IMR-90 (cell line): ENCODE data around the gene EIF2A. TPM values are rescaled to one million over a fixed set of nuclear protein-coding genes. Genes with fewer than 3 reads are reported as not detected.
A peak's percentile ranks its signal among the peaks of the same experiment; 100 is the strongest.

ENCODE experiments used
- ATAC-seq: fragments of 200-7000 bp; cut with Tn5 transposase; 2 replicates; pipeline ENCODE4 v1.9.1; 2020; ENCODE audit warnings: low read depth, mild to moderate bottlenecking, moderate library complexity
- BruUV-seq: library from RNA; stranded (reverse); fragments of 400-500 nt; replicated peaks from 2 replicates; lab custom pipeline; 2021; lab: Mats Ljungman, UMichigan
- CTCF ChIA-PET: fragments of 300-600 bp; formaldehyde crosslinking; extraction: SDS; loops from one replicate; lab custom pipeline; 2021; ENCODE audit warnings: antibody characterized with exemption; lab: Yijun Ruan, JAX
- POLR2A ChIA-PET: fragments of 300-600 bp; sonication (Branson Sonifier 250); formaldehyde crosslinking; loops from one replicate; lab custom pipeline; 2022; ENCODE audit warnings: antibody characterized with exemption; ENCODE audit not compliant: unreplicated experiment; lab: Charles Lee
- DNase-seq: peaks from one replicate; pipeline ENCODE4 v3.0.0; 2013
- H2AFZ ChIP-seq: replicated peaks from 2 replicates; pipeline ENCODE3; 2013; ENCODE audit warnings: low read length, mild to moderate bottlenecking; ENCODE audit not compliant: poor library complexity
- H2AK5ac ChIP-seq: 2 replicates; pipeline ENCODE4 v1.6.1; 2013; ENCODE audit warnings: low read depth, low read length, inconsistent platforms
- H2AK9ac ChIP-seq: replicated peaks from 2 replicates; pipeline ENCODE3; 2013; ENCODE audit warnings: mild to moderate bottlenecking, low read depth, low read length, moderate library complexity; ENCODE audit not compliant: poor library complexity
- H2BK120ac ChIP-seq: 2 replicates; pipeline ENCODE4 v1.6.1; 2013; ENCODE audit warnings: low read depth, low read length, inconsistent platforms
- H2BK15ac ChIP-seq: 3 replicates; pipeline ENCODE4 v1.6.1; 2013; ENCODE audit warnings: low read depth, low read length, inconsistent platforms
- H2BK20ac ChIP-seq: 2 replicates; pipeline ENCODE4 v1.6.1; 2013; ENCODE audit warnings: low read depth, mild to moderate bottlenecking, inconsistent platforms, low read length, moderate library complexity
- H2BK5ac ChIP-seq: 2 replicates; pipeline ENCODE4 v1.6.1; 2013; ENCODE audit warnings: mild to moderate bottlenecking, low read depth, low read length, inconsistent platforms; ENCODE audit not compliant: poor library complexity, severe bottlenecking
- H3K14ac ChIP-seq: replicated peaks from 2 replicates; pipeline ENCODE4 v1.6.1; 2013; ENCODE audit warnings: low read depth, low read length, inconsistent platforms
- H3K18ac ChIP-seq: 2 replicates; pipeline ENCODE4 v1.6.1; 2013; ENCODE audit warnings: low read depth, low read length, control low read depth
- H3K23ac ChIP-seq: 2 replicates; pipeline ENCODE4 v1.6.1; 2013; ENCODE audit warnings: low read depth, low read length, inconsistent platforms
- H3K27ac ChIP-seq: 2 replicates; pipeline ENCODE4 v1.5.1; 2013; ENCODE audit warnings: mild to moderate bottlenecking, control low read depth, low read length; ENCODE audit not compliant: insufficient read depth
- H3K27me3 ChIP-seq: 2 replicates; pipeline ENCODE4 v1.6.1; 2013; ENCODE audit warnings: low read length; ENCODE audit not compliant: control insufficient read depth, insufficient read depth
- H3K36me3 ChIP-seq: 2 replicates; pipeline ENCODE4 v1.6.1; 2013; ENCODE audit warnings: low read length, mixed read lengths; ENCODE audit not compliant: control insufficient read depth, insufficient read depth
- H3K4ac ChIP-seq: 2 replicates; pipeline ENCODE4 v1.6.1; 2013; ENCODE audit warnings: low read depth, low read length, inconsistent platforms
- H3K4me1 ChIP-seq: 2 replicates; pipeline ENCODE4 v1.6.1; 2013; ENCODE audit warnings: low read length, mixed read lengths; ENCODE audit not compliant: control insufficient read depth, insufficient read depth
- H3K4me2 ChIP-seq: 2 replicates; pipeline ENCODE4 v1.6.1; 2013; ENCODE audit warnings: low read depth, mild to moderate bottlenecking, control low read depth, low read length, moderate library complexity
- H3K4me3 ChIP-seq: 2 replicates; pipeline ENCODE4 v1.5.1; 2013; ENCODE audit warnings: low read depth, mild to moderate bottlenecking, control low read depth, low read length, moderate library complexity; ENCODE audit not compliant: insufficient read depth
- H3K56ac ChIP-seq: 2 replicates; pipeline ENCODE4 v1.6.1; 2013; ENCODE audit warnings: low read length, inconsistent platforms; ENCODE audit not compliant: insufficient read depth; ENCODE audit errors: extremely low read depth
- H3K79me1 ChIP-seq, 2 experiments: 2 replicates each; pipeline ENCODE4 v1.6.1; 2013; ENCODE audit warnings: low read length in 2 of 2, inconsistent platforms in 1 of 2, low read depth in 1 of 2
- H3K9ac ChIP-seq: 2 replicates; pipeline ENCODE4 v1.6.1; 2013; ENCODE audit warnings: low read depth, low read length, control low read depth
- H3K9me1 ChIP-seq: 2 replicates; pipeline ENCODE4 v1.6.1; 2013; ENCODE audit warnings: low read length, inconsistent platforms; ENCODE audit not compliant: insufficient read depth
- H3K9me3 ChIP-seq: 2 replicates; pipeline ENCODE4 v1.6.1; 2013; ENCODE audit warnings: low read length; ENCODE audit not compliant: control insufficient read depth, insufficient read depth
- H4K20me1 ChIP-seq: 2 replicates; pipeline ENCODE4 v1.6.1; 2013; ENCODE audit warnings: low read length, inconsistent platforms; ENCODE audit not compliant: insufficient read depth
- H4K5ac ChIP-seq: 2 replicates; pipeline ENCODE4 v1.6.1; 2013; ENCODE audit warnings: mild to moderate bottlenecking, low read depth, low read length, control low read depth
- H4K8ac ChIP-seq, 2 experiments: 2 replicates each; pipeline ENCODE4 v1.6.1; 2013; ENCODE audit warnings: low read depth in 2 of 2, low read length in 2 of 2, control low read depth in 1 of 2, inconsistent platforms in 1 of 2
- H4K91ac ChIP-seq: 2 replicates; pipeline ENCODE4 v1.6.1; 2013; ENCODE audit warnings: low read depth, low read length, inconsistent platforms; ENCODE audit not compliant: insufficient read depth
- MAFK ChIP-seq: IDR thresholded peaks from 2 replicates; pipeline ENCODE4 v1.6.1; 2012; ENCODE audit warnings: low read depth, low read length, improper control_type of control experiment
- NFE2L2 ChIP-seq: fragments of 150-350 bp; IDR thresholded peaks from 2 replicates; pipeline ENCODE4 v1.6.1; 2016; ENCODE audit warnings: low read depth, mild to moderate bottlenecking, low read length
- RCOR1 ChIP-seq: IDR thresholded peaks from 2 replicates; pipeline ENCODE4 v1.6.1; 2012; ENCODE audit warnings: mild to moderate bottlenecking, low read length, improper control_type of control experiment; ENCODE audit not compliant: insufficient replicate concordance
- WGBS, 2 experiments: methylation state at CpG; one replicate each; pipeline versions ENCODE4 v1.1.5 to v1.1.7; 2013; ENCODE audit warnings: missing lambda C conversion rate in 2 of 2; ENCODE audit not compliant: insufficient read length in 1 of 2; ENCODE audit errors: extremely low coverage in 2 of 2; 5-methylcytosine and 5-hydroxymethylcytosine counted together
- dilution Hi-C: fragments of 300-500 bp; cut with HindIII; formaldehyde crosslinking; loops from one replicate; pipeline ENCODE4 v1.14.3; 2018; ENCODE audit warnings: low sequenced_read_pairs; ENCODE audit not compliant: unreplicated experiment
- in situ Hi-C: fragments of 300-500 bp; cut with MboI; formaldehyde crosslinking; loops from 3 replicates; pipeline ENCODE4 v1.14.3; 2019; ENCODE audit warnings: low sequenced_read_pairs, inconsistent platforms, mixed read lengths
- intact Hi-C: fragments of 100-400 bp; cut with micrococcal nuclease; formaldehyde crosslinking; loops from 2 replicates; pipeline ENCODE4 v1.10.0; 2022
- polyA plus RNA-seq, 3 experiments: library from polyadenylated mRNA; depleted of rRNA; stranded (reverse); fragments of >200 nt; gene quantifications; 2 replicates each; pipeline ENCODE4 v1.2.3, GENCODE V29; 2012; ENCODE audit warnings: low replicate concordance in 1 of 3
- total RNA-seq: library from RNA; depleted of rRNA; stranded (reverse); fragments of >200 nt; gene quantifications from 2 replicates; pipeline ENCODE4 v1.2.3, GENCODE V29; 2012

The EIF2A gene
- total and polyA plus RNA-seq, 2 of the 4 experiments (the other 2 are of a cell fraction), result 61.2 to 166 TPM

DNA sequence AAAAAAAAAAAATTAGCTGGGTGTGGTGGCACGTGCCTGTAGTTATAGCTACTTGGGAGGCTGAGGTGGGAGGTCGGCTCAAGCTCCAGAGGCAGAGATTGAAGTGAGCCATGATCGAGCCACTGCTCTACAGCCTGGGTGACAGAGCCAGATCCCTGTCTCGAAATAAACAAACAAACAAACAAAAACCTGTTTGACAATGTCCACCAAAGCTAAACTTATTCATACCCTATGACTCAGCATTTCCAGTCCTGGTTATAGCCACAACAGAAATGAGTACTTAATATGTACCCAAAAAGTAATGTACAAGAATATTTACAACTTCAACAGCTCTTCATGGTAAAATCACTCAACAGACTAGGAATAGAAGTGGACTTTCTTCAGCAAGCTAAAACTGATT lies 31.4 kb upstream of the EIF2A start:
- ChIA-PET POLR2A (no interaction called here), CTCF (no interaction called here)
- no peak overlapping the region for H3K27ac ChIP-seq
- H2BK20ac ChIP-seq, result no peak overlapping the region
- no peak overlapping the region for H4K91ac ChIP-seq
- no peaks in the 10 kb centered on the region for H3K79me1 ChIP-seq
- no peaks in the 10 kb centered on the region for H4K20me1 ChIP-seq
- in situ Hi-C loops, result no loop called here
- no peak overlapping the region for H3K14ac ChIP-seq
- no peaks in the 10 kb centered on the region for H3K36me3 ChIP-seq
- H3K4me3 ChIP-seq, result no peak overlapping the region
- TF ChIP-seq NFE2L2, result peak; percentile 91
- no peak for TF ChIP-seq RCOR1
- TF ChIP-seq MAFK, result peak; percentile 64
- no peak overlapping the region for H3K18ac ChIP-seq
- H3K4ac ChIP-seq, result no peak overlapping the region
- BruUV-seq, result no TSS peak
- no peaks in the 10 kb centered on the region for H3K9me3 ChIP-seq
- no peak for ATAC-seq
- no peak overlapping the region for H2BK5ac ChIP-seq
- H3K56ac ChIP-seq, result no peak overlapping the region
- H3K4me1 ChIP-seq, result no peaks in the 10 kb centered on the region
- dilution Hi-C loops, result no loop called here
- intact Hi-C loops, result loop anchor here (10.0 kb wide), 1 partner anchor 580 kb away; no protein-coding TSS in a partner anchor
- H4K5ac ChIP-seq, result no peak overlapping the region
- H3K4me2 ChIP-seq, result no peak overlapping the region
- no peak overlapping the region for H2AFZ ChIP-seq
- H3K9me1 ChIP-seq, result no peaks in the 10 kb centered on the region
- no peak for DNase-seq
- no peak overlapping the region for H4K8ac ChIP-seq
- H3K27me3 ChIP-seq, result no peaks in the 10 kb centered on the region
- H2AK5ac ChIP-seq, result no peak overlapping the region
- H2BK120ac ChIP-seq, result no peak overlapping the region
- H2AK9ac ChIP-seq, result no peak overlapping the region
- WGBS, 2 experiments, result no CpG with 5 or more reads among the region's 4 CpGs
- H3K23ac ChIP-seq, result no peak overlapping the region
- no peak overlapping the region for H3K9ac ChIP-seq
- no peak overlapping the region for H2BK15ac ChIP-seq
